GM13977 (cell line): ENCODE results near the gene HIVEP3.

Source experiments
- DNase-seq: peaks from one replicate; pipeline ENCODE4 v3.0.0; 2012; ENCODE audit warnings: low spot score
- CTCF ChIP-seq: IDR thresholded peaks from 2 replicates; pipeline ENCODE4 v1.5.1; 2012; ENCODE audit warnings: mild to moderate bottlenecking, control low read depth; ENCODE audit not compliant: insufficient read depth; ENCODE audit errors: extremely low read depth, missing control alignments
- in situ Hi-C: fragments of 300-500 bp; cut with MboI; formaldehyde crosslinking; loops from one replicate; pipeline ENCODE4 v1.12.0; 2022; ENCODE audit warnings: low sequenced_read_pairs, low pct_unique_long_range_greater_than_20kb, mixed read lengths, inconsistent platforms; ENCODE audit not compliant: unreplicated experiment

HIVEP3 gene

GRCh38 chr1:41529621-41530395 lies 388.9 kb downstream of the HIVEP3 start:
- no peak for TF ChIP-seq CTCF
- in situ Hi-C loops, result no loop called here

DNA sequence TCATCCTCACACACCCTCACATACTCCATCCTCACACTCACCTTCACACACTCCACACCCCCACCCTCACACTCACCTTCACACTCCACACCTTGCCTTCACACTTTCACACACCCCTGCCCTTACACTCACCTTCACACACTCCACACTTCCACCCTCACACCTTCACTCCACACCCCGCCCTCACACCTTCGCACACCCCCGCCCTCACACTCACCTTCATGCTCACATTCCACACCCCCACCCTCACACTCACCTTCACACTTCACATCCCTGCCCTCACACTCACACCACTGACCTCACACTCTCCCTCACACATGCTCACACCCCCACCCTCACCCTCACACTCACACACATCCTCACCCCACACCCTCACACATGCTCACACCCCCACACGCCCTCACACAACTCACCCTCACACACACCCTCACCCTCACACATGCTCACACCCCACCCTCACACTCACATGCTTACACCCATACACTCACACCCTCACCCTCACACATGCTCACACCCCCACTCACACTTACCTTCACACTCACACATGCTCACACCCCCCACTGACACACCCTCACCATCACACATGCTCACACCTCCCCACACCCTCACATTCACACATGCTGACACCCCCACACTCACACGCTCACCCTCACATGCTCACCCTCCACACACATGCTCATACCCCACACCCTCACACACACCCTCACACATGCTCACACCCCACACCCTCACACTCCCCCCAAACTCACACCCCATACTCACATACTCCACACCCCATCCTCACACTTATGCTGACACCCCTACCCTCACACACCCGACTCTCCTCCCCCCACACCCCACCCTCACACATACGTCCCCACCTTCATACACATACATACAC lies 389.8 kb downstream of the HIVEP3 start:
- DNase-seq, result no peak
- TF ChIP-seq CTCF, result no peak
- in situ Hi-C loops, result no loop called here

More at GRCh38 chr1:41529621-41530395, 388.9 kb downstream of the HIVEP3 start:
- DNase-seq, result no peak

DNA sequence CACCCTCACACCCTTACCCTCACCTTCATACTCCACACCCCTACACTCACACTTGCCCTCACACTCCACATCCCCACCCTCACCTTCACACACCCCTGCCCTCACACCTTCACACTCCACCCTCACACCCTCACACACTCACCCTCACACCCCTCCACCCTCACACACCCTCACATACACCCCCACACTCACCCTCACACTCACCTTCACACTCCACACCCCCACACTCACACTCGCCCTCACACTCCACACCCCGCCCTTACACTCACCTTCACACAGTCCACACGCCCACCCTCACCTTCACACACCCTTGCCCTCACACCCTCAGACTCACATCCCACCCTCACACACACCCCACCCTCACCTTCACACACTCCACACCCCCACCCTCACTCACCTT lies 390.6 kb downstream of the HIVEP3 start:
- no peak for TF ChIP-seq CTCF
- no peak for DNase-seq
- in situ Hi-C loops, result no loop called here

- no peak for TF ChIP-seq CTCF
- no peak for DNase-seq
- in situ Hi-C loops, result no loop called here
These were observed 391.7 kb downstream of the HIVEP3 start for GRCh38 chr1:41526956-41527561.

DNA sequence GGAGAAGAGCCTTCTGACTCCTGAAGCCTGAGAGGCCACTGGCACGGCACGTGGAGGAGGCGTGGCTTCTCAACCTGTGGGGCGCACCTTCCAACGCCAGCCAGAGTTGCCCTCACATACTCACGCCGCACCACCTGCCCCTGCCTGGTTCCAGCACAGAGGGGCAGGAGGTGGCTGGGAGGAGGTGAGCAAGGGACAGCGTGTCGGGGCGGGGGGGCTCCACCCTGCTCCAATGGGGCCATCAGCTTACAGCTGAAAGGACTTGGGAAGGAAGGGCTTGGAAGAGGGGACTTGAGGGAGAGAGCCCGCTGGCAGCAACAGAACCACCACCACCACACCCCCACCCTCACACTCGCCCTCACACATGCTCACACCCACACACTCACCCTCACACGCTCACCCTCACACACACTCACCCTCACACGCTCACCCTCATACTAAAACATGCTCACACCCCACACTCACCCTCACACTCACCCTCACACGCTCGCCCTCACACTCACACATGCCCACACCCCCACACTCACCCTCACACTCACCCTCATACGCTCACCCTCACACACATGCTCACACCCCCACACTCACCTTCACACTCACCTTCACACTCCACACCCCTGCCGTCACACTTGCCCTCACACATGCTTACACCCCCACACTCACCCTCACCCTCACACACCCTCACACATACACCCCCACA lies 392.7 kb downstream of the HIVEP3 start:
- no peak for TF ChIP-seq CTCF
- no peak for DNase-seq
- in situ Hi-C loops, result no loop called here
